WERI-Rb-1 (cell line): ENCODE data around the gene ABCC4.

Experiments used
- DNase-seq: peaks from one replicate; pipeline ENCODE4 v3.0.0-alpha.2; 2020
- H3K27ac ChIP-seq: fragments of 250-450 bp; sonication (Bioruptor Pico); 2 replicates; pipeline ENCODE4 v1.5.1; 2020; ENCODE audit warnings: mild to moderate bottlenecking, moderate library complexity
- H3K27me3 ChIP-seq: fragments of 250-450 bp; sonication (Bioruptor Pico); 2 replicates; pipeline ENCODE4 v1.5.1; 2021; ENCODE audit warnings: mild to moderate bottlenecking, low read depth, moderate library complexity; ENCODE audit not compliant: insufficient read depth, severe bottlenecking
- H3K36me3 ChIP-seq: fragments of 250-450 bp; sonication (Bioruptor Pico); 2 replicates; pipeline ENCODE4 v1.5.1; 2020; ENCODE audit warnings: mild to moderate bottlenecking, moderate library complexity
- H3K4me3 ChIP-seq: 2 replicates; pipeline ENCODE4 v1.5.1; 2011; ENCODE audit warnings: low read depth, mild to moderate bottlenecking, control low read depth, low read length
- H3K9me3 ChIP-seq: fragments of 250-450 bp; sonication (Bioruptor Pico); 2 replicates; pipeline ENCODE4 v1.5.1; 2021; ENCODE audit warnings: mild to moderate bottlenecking, moderate library complexity; ENCODE audit not compliant: severe bottlenecking
- TF ChIP-seq, protein P1 (sequence below): IDR thresholded peaks from 2 replicates; pipeline ENCODE4 v1.5.1; 2011; ENCODE audit warnings: low read depth, mild to moderate bottlenecking, control low read depth, inconsistent platforms, low read length

ABCC4 gene

DNA sequence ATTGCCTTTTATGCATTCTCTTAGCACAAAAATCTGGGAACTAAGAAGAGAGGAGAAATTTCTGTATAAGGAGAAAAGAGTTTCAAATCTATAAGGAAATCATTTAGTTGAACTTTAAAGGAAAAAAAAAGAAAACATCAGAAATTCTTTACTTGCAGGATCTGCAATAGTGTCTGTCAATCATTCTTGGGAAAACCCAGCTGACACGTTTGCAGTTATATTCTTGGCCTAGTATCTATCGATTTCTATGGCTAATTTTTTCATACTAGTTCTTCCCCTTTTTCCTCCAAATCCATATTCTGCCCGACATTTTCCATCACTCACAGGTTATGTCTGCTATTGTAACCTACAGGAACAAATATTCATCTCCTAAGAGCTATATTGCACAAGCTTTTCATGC is 160.7 kb downstream of the ABCC4 start:
- no peak for DNase-seq
- Histone ChIP-seq H3K36me3 (no peaks in the 10 kb centered on the region), H3K4me3 (no peak overlapping the region), H3K27ac (no peak overlapping the region), H3K9me3 (no peaks in the 10 kb centered on the region), H3K27me3 (no peaks in the 10 kb centered on the region)
- TF ChIP-seq, protein P1, sequence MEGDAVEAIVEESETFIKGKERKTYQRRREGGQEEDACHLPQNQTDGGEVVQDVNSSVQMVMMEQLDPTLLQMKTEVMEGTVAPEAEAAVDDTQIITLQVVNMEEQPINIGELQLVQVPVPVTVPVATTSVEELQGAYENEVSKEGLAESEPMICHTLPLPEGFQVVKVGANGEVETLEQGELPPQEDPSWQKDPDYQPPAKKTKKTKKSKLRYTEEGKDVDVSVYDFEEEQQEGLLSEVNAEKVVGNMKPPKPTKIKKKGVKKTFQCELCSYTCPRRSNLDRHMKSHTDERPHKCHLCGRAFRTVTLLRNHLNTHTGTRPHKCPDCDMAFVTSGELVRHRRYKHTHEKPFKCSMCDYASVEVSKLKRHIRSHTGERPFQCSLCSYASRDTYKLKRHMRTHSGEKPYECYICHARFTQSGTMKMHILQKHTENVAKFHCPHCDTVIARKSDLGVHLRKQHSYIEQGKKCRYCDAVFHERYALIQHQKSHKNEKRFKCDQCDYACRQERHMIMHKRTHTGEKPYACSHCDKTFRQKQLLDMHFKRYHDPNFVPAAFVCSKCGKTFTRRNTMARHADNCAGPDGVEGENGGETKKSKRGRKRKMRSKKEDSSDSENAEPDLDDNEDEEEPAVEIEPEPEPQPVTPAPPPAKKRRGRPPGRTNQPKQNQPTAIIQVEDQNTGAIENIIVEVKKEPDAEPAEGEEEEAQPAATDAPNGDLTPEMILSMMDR: no peak

DNA sequence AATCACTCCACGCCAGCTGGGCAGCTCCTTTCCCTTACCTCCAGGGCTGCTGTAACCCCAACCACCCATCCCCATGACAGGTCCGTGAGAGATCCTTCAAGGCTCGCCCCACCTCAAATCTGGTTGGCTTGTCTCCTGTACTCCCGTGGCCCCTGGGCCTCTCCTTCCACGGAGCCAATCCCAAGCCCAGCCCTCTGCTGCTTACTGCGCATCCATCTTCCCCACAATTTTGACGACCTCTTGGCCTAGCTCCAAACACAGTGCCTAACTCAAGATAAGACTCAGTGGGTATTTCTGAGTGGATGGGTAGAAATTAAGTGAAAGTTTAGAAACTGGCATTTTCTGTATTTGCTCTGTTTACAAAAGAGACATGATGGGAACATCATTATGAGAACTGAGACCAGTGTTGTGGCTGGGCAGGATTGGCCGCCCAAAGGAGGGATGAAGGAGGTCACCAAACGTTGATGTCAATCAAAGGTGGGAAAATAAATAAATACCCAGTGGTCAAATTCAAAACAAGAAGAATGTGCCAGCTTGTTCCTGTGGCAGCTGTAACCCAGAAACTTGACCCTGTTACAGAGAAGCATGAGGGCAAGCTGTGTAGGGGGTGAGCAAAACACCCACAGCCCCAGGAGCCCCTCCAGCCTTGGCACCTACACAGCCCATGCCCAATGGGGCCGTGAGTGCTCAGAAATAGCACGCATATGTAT is 162.2 kb downstream of the ABCC4 start:
- no peak overlapping the region for H3K4me3 ChIP-seq
- no peaks in the 10 kb centered on the region for H3K36me3 ChIP-seq
- no peak overlapping the region for H3K27ac ChIP-seq
- no peaks in the 10 kb centered on the region for H3K27me3 ChIP-seq
- no peaks in the 10 kb centered on the region for H3K9me3 ChIP-seq
- no peak for DNase-seq
- TF ChIP-seq, protein P1: no peak

DNA sequence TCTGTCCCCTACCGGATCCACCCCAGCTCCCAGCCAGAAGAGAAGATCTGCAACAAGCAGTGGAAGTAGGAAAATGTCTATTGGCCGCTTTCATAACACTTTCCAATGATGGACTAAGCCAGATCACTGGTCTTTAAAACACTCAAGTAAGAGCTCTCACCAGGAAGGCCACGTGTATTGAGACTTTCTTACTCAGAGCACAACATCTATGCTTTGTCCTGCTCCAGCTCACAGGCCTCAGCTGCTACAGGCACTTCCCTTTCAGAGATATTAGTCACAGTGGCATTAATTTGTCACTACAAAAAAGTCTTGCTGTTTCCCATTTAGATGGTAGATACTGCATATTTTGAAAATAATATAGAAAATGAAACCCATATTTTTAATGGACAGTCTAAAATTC is 164.2 kb downstream of the ABCC4 start:
- Histone ChIP-seq H3K36me3 (no peaks in the 10 kb centered on the region), H3K4me3 (no peak overlapping the region), H3K27me3 (no peaks in the 10 kb centered on the region), H3K27ac (no peak overlapping the region), H3K9me3 (no peaks in the 10 kb centered on the region)
- DNase-seq: no peak
- TF ChIP-seq, protein P1: no peak

DNA sequence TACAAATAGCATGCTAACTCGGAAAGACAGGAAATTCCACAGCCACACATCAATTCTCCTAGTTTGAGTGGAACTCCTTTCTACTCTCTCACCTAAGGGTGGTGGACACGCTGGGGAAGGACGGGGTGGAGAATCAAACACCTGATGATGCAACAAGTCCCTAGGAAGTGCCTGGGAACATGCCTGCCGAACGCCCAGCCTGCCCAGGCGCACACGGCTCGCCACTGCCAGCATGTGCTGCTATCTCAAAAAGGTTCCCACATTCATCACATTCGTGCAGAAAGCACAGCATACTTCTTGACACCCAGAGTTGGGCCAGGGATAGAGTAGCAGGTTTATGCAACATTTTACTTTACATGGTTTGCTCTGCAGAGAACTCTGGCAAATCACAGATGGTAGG is 164.6 kb downstream of the ABCC4 start:
- Histone ChIP-seq H3K36me3 (no peaks in the 10 kb centered on the region), H3K27me3 (no peaks in the 10 kb centered on the region), H3K9me3 (no peaks in the 10 kb centered on the region), H3K4me3 (no peak overlapping the region), H3K27ac (no peak overlapping the region)
- DNase-seq: no peak
- TF ChIP-seq, protein P1: no peak

DNA sequence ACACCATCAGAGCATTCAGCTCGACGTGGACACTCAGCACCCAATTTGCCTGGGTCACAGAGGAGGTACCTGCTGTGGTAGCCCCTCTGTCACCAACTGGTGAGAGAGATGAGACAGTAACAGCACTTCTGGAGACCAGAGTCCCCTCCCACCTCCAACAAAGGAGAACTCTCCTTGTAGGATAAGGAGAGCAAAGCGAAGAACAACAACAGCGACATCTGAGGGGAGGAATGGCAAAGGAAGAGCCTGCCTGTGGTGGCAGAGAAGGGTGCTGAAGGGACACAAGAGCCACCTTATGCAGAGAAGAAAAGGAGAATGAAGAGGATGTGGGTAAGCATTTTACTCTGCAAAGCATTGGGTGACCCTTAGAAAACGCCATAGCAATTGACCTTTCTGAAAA is 167.8 kb downstream of the ABCC4 start:
- DNase-seq: no peak
- Histone ChIP-seq H3K27ac (no peak overlapping the region), H3K4me3 (no peak overlapping the region), H3K36me3 (no peaks in the 10 kb centered on the region), H3K27me3 (no peaks in the 10 kb centered on the region), H3K9me3 (no peaks in the 10 kb centered on the region)
- TF ChIP-seq, protein P1: no peak

DNA sequence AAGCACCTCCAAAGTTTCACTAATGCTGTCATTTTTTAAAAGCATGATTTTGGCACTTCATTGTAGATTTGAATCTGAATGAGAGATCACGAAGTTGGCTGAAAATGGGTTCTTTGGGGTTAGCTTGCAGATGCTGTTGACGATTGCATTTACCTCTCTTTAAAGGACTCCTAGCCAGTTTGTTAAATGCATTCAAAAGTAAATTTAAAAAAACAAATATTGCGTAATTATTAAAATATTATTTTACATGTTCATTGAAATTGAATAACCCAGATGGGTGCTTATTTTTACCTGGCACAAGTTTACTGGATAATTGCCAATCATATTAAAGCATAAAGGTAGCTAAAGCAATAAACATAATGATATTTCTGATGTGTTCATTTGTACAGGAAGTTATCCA is 172.2 kb downstream of the ABCC4 start:
- TF ChIP-seq, protein P1: no peak
- no peaks in the 10 kb centered on the region for H3K9me3 ChIP-seq
- H3K4me3 ChIP-seq: no peak overlapping the region
- H3K27ac ChIP-seq: no peak overlapping the region
- no peaks in the 10 kb centered on the region for H3K36me3 ChIP-seq
- H3K27me3 ChIP-seq: no peaks in the 10 kb centered on the region
- no peak for DNase-seq
